ENCODE results near the gene RTTN. TPM values are rescaled to one million over a fixed set of nuclear protein-coding genes. Genes with fewer than 3 reads are reported as not detected.

The RTTN gene
- total RNA-seq, 1 donor from 2014 or later = 9.5 TPM

DNA sequence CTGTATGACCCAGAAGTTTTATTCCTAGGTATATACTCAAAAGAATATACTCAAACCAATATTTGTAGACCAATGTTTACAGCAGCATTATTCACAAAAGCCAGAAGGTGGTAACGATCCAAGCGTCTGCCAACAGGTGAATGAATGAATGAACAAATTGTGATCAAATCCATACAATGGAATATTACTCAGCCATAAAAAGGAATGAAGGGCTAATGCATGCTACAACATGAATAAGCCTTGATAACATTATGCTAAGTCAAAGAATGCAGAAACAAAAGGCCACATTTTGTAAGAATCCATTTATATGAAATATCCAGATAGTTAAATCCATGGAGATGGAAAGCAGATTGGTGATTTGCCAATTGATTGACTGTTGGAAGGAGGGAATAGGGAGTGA lies 252.3 kb downstream of the RTTN start:
- DNase-seq (ENCODE audit: low spot score in 2 of 2) = no peak
- Histone ChIP-seq H3K27me3 (no peaks in the 10 kb centered on the region), H3K27ac (no peak overlapping the region), H3K4me3 (no peak overlapping the region), H3K9me3 (no peaks in the 10 kb centered on the region), H3K4me1 (no peaks in the 10 kb centered on the region), H3K36me3 (no peaks in the 10 kb centered on the region)
- intact Hi-C loops (cut with DNase I) = no loop called here
- no peak for TF ChIP-seq CTCF (IDR thresholded peaks at IDR 0.05)

Other genes with a start within 250 kb of the RTTN start
- 5.5 TPM for gene SOCS6, start 83.4 kb upstream of the RTTN start, total RNA-seq